ENCODE results near the gene PEAK1. TPM values are rescaled to one million over a fixed set of nuclear protein-coding genes. Genes with fewer than 3 reads are reported as not detected.

Gene PEAK1
- total RNA-seq, 1 donor from 2014 or later: 60.0 TPM

DNA sequence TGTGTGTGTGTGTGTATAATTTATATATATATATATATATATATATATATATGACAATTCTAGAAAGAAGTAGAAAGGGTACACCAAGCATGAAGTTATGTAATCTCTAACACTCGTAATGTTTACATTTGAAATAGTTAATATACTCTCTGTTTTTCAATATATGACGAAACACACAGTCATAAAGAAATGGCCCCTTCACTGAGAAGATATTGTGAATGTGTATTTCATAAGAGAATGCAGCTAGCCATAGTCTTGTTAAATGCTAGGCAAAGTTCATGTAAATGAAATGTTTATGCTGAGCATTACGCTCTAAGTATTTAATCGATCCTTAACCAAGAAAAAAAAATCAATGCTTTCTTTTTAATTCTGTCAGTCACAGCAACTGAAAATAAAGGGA is 194.3 kb downstream of the PEAK1 start:
- H3K4me3 ChIP-seq (ENCODE audit: low read length in 3 of 3): no peak overlapping the region
- H3K9ac ChIP-seq (ENCODE audit: low read depth in 1 of 3, low read length in 3 of 3): no peak overlapping the region
- peaks cover 0 to 5% (median 0%) of the 10 kb centered on the region in 3 donors for H3K4me1 ChIP-seq (ENCODE audit: control insufficient read depth in 3 of 3, insufficient read depth in 3 of 3, low read length in 3 of 3)
- no peaks in the 10 kb centered on the region for H3K36me3 ChIP-seq (ENCODE audit: control insufficient read depth in 3 of 3, insufficient read depth in 3 of 3, low read length in 3 of 3)
- no peaks in the 10 kb centered on the region for H3K9me3 ChIP-seq (ENCODE audit: control insufficient read depth in 3 of 3, low read length in 3 of 3)
- H3K27ac ChIP-seq (ENCODE audit: low read depth, low read length): no peak overlapping the region
- no peaks in the 10 kb centered on the region for H3K27me3 ChIP-seq (ENCODE audit: control insufficient read depth in 3 of 3, insufficient read depth in 3 of 3, low read length in 3 of 3)

DNA sequence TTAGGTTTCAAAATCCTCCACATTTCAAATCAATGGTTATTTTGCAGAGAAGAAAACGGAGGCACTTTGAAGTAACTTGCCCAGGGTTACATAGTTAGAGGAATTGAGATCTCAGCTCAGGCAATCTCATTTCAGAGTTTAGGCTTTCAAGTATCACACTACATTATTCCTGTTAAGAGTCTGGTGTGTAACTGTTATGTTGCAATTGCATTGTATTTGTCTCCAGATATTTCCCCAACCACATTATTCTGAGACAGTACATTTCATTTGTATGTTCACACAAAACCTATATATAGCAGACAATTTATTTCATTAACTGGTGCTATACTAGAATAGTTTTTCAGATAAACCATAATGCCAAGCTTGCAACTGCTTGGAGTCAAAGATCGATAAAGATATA is 194.8 kb downstream of the PEAK1 start:
- Histone ChIP-seq H3K36me3 (ENCODE audit: control insufficient read depth in 3 of 3, insufficient read depth in 3 of 3, low read length in 3 of 3) (no peaks in the 10 kb centered on the region), H3K27me3 (ENCODE audit: control insufficient read depth in 3 of 3, insufficient read depth in 3 of 3, low read length in 3 of 3) (no peaks in the 10 kb centered on the region), H3K4me1 (ENCODE audit: control insufficient read depth in 3 of 3, insufficient read depth in 3 of 3, low read length in 3 of 3) (peaks cover 0 to 5% (median 0%) of the 10 kb centered on the region in 3 donors), H3K27ac (ENCODE audit: low read depth, low read length) (no peak overlapping the region), H3K4me3 (ENCODE audit: low read length in 3 of 3) (no peak overlapping the region), H3K9me3 (ENCODE audit: control insufficient read depth in 3 of 3, low read length in 3 of 3) (no peaks in the 10 kb centered on the region), H3K9ac (ENCODE audit: low read depth in 1 of 3, low read length in 3 of 3) (no peak overlapping the region)

DNA sequence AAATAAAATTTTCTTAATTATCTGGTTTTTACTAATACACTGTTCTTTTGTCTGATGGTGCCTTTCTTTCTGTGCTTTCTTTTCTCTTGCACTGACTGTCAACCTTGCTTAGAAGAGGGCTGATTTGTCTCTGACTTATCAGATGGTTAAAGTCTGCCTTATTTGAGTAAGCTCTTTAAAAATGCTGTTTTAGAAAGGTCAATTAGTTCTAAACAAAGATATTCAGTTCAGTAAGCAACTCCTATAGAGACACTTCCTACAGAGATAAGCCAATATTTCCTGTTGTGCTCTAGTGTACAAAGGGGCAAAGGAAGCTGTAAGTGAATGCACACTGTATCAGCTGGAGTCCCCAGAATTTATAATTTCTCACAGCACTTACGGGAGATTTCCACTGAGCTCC is 195.6 kb downstream of the PEAK1 start:
- H3K4me3 ChIP-seq (ENCODE audit: low read length in 3 of 3): no peak overlapping the region
- no peak overlapping the region for H3K27ac ChIP-seq (ENCODE audit: low read depth, low read length)
- H3K9ac ChIP-seq (ENCODE audit: low read depth in 1 of 3, low read length in 3 of 3): no peak overlapping the region
- H3K27me3 ChIP-seq (ENCODE audit: control insufficient read depth in 3 of 3, insufficient read depth in 3 of 3, low read length in 3 of 3): no peaks in the 10 kb centered on the region
- H3K36me3 ChIP-seq (ENCODE audit: control insufficient read depth in 3 of 3, insufficient read depth in 3 of 3, low read length in 3 of 3): no peaks in the 10 kb centered on the region
- no peaks in the 10 kb centered on the region for H3K9me3 ChIP-seq (ENCODE audit: control insufficient read depth in 3 of 3, low read length in 3 of 3)
- H3K4me1 ChIP-seq (ENCODE audit: control insufficient read depth in 3 of 3, insufficient read depth in 3 of 3, low read length in 3 of 3): peaks cover 0 to 5% (median 0%) of the 10 kb centered on the region in 3 donors

DNA sequence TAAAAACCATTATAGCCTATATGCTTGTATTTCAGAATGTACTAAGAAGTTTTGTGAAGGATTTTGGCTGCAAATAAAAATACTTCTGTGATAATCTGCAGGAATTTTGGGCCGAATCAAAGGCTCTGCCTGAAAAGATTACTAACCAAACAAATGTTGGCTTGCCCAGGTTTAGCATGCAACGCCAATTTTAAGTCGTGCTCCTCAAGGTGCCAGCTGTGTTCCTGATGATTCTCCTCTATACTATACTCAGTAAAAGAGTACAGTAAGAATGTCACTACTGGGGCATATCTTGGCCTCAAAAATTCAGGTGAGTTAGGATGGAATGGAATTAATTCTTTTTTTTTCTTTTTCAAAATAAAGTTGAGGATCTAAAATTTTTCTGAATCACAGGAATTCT is 198.2 kb downstream of the PEAK1 start:
- Histone ChIP-seq H3K27me3 (ENCODE audit: control insufficient read depth in 3 of 3, insufficient read depth in 3 of 3, low read length in 3 of 3) (no peaks in the 10 kb centered on the region), H3K4me3 (ENCODE audit: low read length in 3 of 3) (no peak overlapping the region), H3K9ac (ENCODE audit: low read depth in 1 of 3, low read length in 3 of 3) (no peak overlapping the region), H3K36me3 (ENCODE audit: control insufficient read depth in 3 of 3, insufficient read depth in 3 of 3, low read length in 3 of 3) (no peaks in the 10 kb centered on the region), H3K27ac (ENCODE audit: low read depth, low read length) (no peak overlapping the region), H3K4me1 (ENCODE audit: control insufficient read depth in 3 of 3, insufficient read depth in 3 of 3, low read length in 3 of 3) (peaks cover 0 to 5% (median 0%) of the 10 kb centered on the region in 3 donors), H3K9me3 (ENCODE audit: control insufficient read depth in 3 of 3, low read length in 3 of 3) (no peaks in the 10 kb centered on the region)

DNA sequence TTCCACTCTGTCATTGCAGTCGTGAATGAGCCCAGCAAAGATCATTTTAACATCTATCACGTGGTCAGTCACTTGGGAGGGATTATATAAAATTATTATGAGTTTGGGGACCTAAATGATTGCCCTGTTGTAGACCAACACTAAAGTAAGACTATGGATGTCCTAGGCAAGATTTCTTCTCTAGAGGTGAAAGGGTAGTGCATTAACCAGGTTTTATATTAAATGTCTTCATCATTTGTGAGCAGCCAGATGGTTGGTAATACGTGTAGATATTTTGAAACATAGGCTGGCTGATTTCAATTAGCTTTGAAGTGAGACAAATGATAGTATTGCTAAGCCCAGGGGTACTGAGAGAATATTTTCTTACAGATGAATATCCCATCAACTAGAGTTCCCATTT is 198.7 kb downstream of the PEAK1 start:
- Histone ChIP-seq H3K9ac (ENCODE audit: low read depth in 1 of 3, low read length in 3 of 3) (no peak overlapping the region), H3K9me3 (ENCODE audit: control insufficient read depth in 3 of 3, low read length in 3 of 3) (no peaks in the 10 kb centered on the region), H3K4me3 (ENCODE audit: low read length in 3 of 3) (no peak overlapping the region), H3K36me3 (ENCODE audit: control insufficient read depth in 3 of 3, insufficient read depth in 3 of 3, low read length in 3 of 3) (no peaks in the 10 kb centered on the region), H3K4me1 (ENCODE audit: control insufficient read depth in 3 of 3, insufficient read depth in 3 of 3, low read length in 3 of 3) (peaks cover 0 to 5% (median 0%) of the 10 kb centered on the region in 3 donors), H3K27me3 (ENCODE audit: control insufficient read depth in 3 of 3, insufficient read depth in 3 of 3, low read length in 3 of 3) (no peaks in the 10 kb centered on the region), H3K27ac (ENCODE audit: low read depth, low read length) (no peak overlapping the region)

DNA sequence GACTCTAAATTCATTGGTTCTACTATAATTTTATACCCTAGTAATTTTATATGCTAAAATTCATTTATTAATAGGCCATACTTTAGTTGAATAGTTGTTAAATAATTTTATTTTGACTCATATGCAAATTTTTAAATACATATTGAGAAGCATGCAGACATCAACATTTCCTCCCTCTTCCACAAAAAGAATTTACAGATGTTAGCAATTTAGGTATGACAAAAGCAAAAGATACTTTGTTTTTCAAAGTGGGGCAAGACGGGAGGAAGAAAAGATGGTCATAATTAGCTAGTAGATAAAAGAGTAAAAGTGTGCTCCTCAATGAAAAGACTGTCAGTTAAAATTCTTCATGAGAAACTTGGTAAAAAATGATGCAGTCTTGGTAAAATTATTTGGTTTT is 200.1 kb downstream of the PEAK1 start:
- no peaks in the 10 kb centered on the region for H3K36me3 ChIP-seq (ENCODE audit: control insufficient read depth in 3 of 3, insufficient read depth in 3 of 3, low read length in 3 of 3)
- no peaks in the 10 kb centered on the region for H3K9me3 ChIP-seq (ENCODE audit: control insufficient read depth in 3 of 3, low read length in 3 of 3)
- no peaks in the 10 kb centered on the region for H3K27me3 ChIP-seq (ENCODE audit: control insufficient read depth in 3 of 3, insufficient read depth in 3 of 3, low read length in 3 of 3)
- peaks cover 0 to 5% (median 0%) of the 10 kb centered on the region in 3 donors for H3K4me1 ChIP-seq (ENCODE audit: control insufficient read depth in 3 of 3, insufficient read depth in 3 of 3, low read length in 3 of 3)
- no peak overlapping the region for H3K9ac ChIP-seq (ENCODE audit: low read depth in 1 of 3, low read length in 3 of 3)
- H3K27ac ChIP-seq (ENCODE audit: low read depth, low read length): no peak overlapping the region
- H3K4me3 ChIP-seq (ENCODE audit: low read length in 3 of 3): no peak overlapping the region

DNA sequence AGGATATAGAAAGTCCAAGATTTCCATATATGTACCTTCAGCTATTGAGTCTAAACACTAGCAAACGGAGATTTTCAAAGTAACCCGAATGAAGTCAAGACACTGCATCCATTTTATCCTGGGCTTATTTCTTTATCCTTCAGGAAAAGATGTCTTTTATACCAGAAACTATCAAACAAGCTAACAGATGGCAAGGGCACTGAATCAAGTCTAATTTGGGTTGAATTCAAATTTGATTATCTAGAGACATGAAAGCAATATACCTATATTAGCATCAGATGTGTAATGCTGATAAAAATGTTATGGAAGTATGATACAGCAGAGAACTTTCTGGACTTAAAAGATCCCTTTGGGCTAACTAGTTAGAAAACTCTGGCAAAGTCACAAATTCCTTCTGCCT is 210.7 kb downstream of the PEAK1 start:
- no peak overlapping the region for H3K27ac ChIP-seq (ENCODE audit: low read depth, low read length)
- no peak overlapping the region for H3K4me3 ChIP-seq (ENCODE audit: low read length in 3 of 3)
- H3K9ac ChIP-seq (ENCODE audit: low read depth in 1 of 3, low read length in 3 of 3): no peak overlapping the region
- no peaks in the 10 kb centered on the region for H3K27me3 ChIP-seq (ENCODE audit: control insufficient read depth in 3 of 3, insufficient read depth in 3 of 3, low read length in 3 of 3)
- no peaks in the 10 kb centered on the region for H3K4me1 ChIP-seq (ENCODE audit: control insufficient read depth in 3 of 3, insufficient read depth in 3 of 3, low read length in 3 of 3)
- H3K9me3 ChIP-seq (ENCODE audit: control insufficient read depth in 3 of 3, low read length in 3 of 3): no peaks in the 10 kb centered on the region
- no peaks in the 10 kb centered on the region for H3K36me3 ChIP-seq (ENCODE audit: control insufficient read depth in 3 of 3, insufficient read depth in 3 of 3, low read length in 3 of 3)

DNA sequence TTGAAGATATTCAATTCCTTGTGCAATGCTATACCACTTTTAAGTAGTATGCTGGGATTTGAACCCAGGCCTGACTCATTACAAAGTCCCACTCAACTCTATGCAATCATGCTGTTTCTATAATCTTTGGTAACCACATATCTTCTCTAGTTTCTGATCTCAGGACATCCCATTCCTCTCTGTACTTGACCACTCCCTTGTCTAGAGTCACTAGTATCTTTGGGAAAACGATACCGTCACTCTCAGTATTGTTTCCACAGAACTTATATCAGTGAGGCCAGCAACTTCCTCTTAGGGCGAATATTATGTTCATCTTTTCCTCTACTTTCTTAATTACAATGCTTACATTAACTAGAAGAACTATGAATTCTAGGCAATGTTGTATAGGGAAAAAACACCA is 211.7 kb downstream of the PEAK1 start:
- no peaks in the 10 kb centered on the region for H3K4me1 ChIP-seq (ENCODE audit: control insufficient read depth in 3 of 3, insufficient read depth in 3 of 3, low read length in 3 of 3)
- H3K9me3 ChIP-seq (ENCODE audit: control insufficient read depth in 3 of 3, low read length in 3 of 3): no peaks in the 10 kb centered on the region
- H3K9ac ChIP-seq (ENCODE audit: low read depth in 1 of 3, low read length in 3 of 3): no peak overlapping the region
- H3K36me3 ChIP-seq (ENCODE audit: control insufficient read depth in 3 of 3, insufficient read depth in 3 of 3, low read length in 3 of 3): no peaks in the 10 kb centered on the region
- no peak overlapping the region for H3K27ac ChIP-seq (ENCODE audit: low read depth, low read length)
- no peak overlapping the region for H3K4me3 ChIP-seq (ENCODE audit: low read length in 3 of 3)
- no peaks in the 10 kb centered on the region for H3K27me3 ChIP-seq (ENCODE audit: control insufficient read depth in 3 of 3, insufficient read depth in 3 of 3, low read length in 3 of 3)

DNA sequence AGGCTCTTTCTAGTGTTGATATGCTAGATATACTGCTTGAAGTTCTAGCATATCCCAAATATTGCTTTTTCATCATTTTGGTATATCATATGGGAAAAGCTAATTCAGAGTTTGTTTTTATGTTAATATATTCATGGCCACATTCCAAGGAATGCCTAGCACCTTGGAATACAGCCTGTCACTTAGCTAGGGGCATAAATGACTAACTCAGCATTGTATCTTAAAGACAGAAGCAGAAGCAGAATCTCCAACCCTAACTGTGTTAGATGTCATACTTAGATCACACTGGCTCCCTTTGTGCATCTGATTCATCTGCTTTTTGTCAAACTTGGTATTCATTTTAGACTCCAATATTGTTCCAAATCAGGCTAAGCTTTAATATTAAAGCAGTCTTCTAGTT is 218.2 kb downstream of the PEAK1 start:
- no peaks in the 10 kb centered on the region for H3K27me3 ChIP-seq (ENCODE audit: control insufficient read depth in 3 of 3, insufficient read depth in 3 of 3, low read length in 3 of 3)
- H3K9me3 ChIP-seq (ENCODE audit: control insufficient read depth in 3 of 3, low read length in 3 of 3): no peaks in the 10 kb centered on the region
- no peak overlapping the region for H3K9ac ChIP-seq (ENCODE audit: low read depth in 1 of 3, low read length in 3 of 3)
- H3K36me3 ChIP-seq (ENCODE audit: control insufficient read depth in 3 of 3, insufficient read depth in 3 of 3, low read length in 3 of 3): peaks cover 0 to 13% (median 9%) of the 10 kb centered on the region in 3 donors
- H3K4me1 ChIP-seq (ENCODE audit: control insufficient read depth in 3 of 3, insufficient read depth in 3 of 3, low read length in 3 of 3): no peaks in the 10 kb centered on the region
- no peak overlapping the region for H3K27ac ChIP-seq (ENCODE audit: low read depth, low read length)
- no peak overlapping the region for H3K4me3 ChIP-seq (ENCODE audit: low read length in 3 of 3)

DNA sequence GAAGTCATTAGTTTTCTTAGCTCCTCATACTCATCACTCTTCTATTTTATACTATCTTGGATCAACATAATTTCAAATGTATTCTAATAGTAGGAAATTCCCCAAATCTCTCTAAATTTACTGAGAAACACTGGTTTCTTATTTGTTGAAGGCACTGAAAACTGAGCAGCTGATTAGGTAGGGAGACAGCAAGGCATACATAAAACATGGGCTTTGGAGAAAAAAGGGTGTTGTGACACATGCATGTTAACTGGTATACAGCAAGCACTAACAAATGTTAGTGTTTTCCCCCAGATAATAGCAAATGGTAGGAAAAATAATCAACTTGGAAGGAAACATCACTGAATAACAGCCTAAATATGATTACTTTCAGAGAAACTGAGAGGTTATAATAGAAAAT is 223.5 kb downstream of the PEAK1 start:
- peaks cover 0 to 13% (median 9%) of the 10 kb centered on the region in 3 donors for H3K36me3 ChIP-seq (ENCODE audit: control insufficient read depth in 3 of 3, insufficient read depth in 3 of 3, low read length in 3 of 3)

DNA sequence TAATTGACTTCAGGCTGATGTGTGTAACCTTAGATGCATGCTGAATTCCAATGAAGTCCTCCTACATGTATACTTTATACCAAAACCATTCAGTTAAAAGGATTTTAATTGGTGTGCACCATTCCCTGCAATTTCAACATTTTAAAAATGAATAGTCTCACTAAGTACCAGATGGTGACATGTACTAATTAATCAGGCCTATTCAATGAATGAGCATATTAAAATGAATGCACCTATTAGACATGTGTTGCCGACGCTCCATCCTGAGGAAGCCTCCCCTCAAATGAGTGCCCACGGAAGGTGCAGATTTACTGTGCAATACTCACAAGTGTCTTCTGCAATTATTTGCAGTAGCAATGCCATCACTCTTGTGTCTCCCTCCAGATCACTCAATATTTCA is 224.3 kb downstream of the PEAK1 start:
- Histone ChIP-seq H3K9me3 (ENCODE audit: control insufficient read depth in 3 of 3, low read length in 3 of 3) (no peaks in the 10 kb centered on the region), H3K36me3 (ENCODE audit: control insufficient read depth in 3 of 3, insufficient read depth in 3 of 3, low read length in 3 of 3) (peaks cover 0 to 13% (median 9%) of the 10 kb centered on the region in 3 donors), H3K27me3 (ENCODE audit: control insufficient read depth in 3 of 3, insufficient read depth in 3 of 3, low read length in 3 of 3) (no peaks in the 10 kb centered on the region), H3K27ac (ENCODE audit: low read depth, low read length) (no peak overlapping the region), H3K9ac (ENCODE audit: low read depth in 1 of 3, low read length in 3 of 3) (no peak overlapping the region), H3K4me3 (ENCODE audit: low read length in 3 of 3) (no peak overlapping the region), H3K4me1 (ENCODE audit: control insufficient read depth in 3 of 3, insufficient read depth in 3 of 3, low read length in 3 of 3) (no peaks in the 10 kb centered on the region)

More for the DNA sequence above, 223.5 kb downstream of the PEAK1 start:
- Histone ChIP-seq H3K9me3 (ENCODE audit: control insufficient read depth in 3 of 3, low read length in 3 of 3) (no peaks in the 10 kb centered on the region), H3K27ac (ENCODE audit: low read depth, low read length) (no peak overlapping the region), H3K4me1 (ENCODE audit: control insufficient read depth in 3 of 3, insufficient read depth in 3 of 3, low read length in 3 of 3) (no peaks in the 10 kb centered on the region), H3K4me3 (ENCODE audit: low read length in 3 of 3) (no peak overlapping the region), H3K27me3 (ENCODE audit: control insufficient read depth in 3 of 3, insufficient read depth in 3 of 3, low read length in 3 of 3) (no peaks in the 10 kb centered on the region), H3K9ac (ENCODE audit: low read depth in 1 of 3, low read length in 3 of 3) (no peak overlapping the region)

Data from skeletal muscle tissue (tissue), 4 donors.